Testis (tissue), 3 donors: ENCODE measurements around the gene KREMEN2. TPM values are rescaled to one million over a fixed set of nuclear protein-coding genes. Genes with fewer than 3 reads are reported as not detected.

Source experiments
- DNase-seq: peaks from one replicate; pipeline ENCODE4 v3.0.0-alpha.2; 2019
- H3K27ac ChIP-seq, 2 donors: fragments of 200-600 bp; sonication (generic); one replicate each; pipeline ENCODE4 v1.5.1; 2019
- H3K27me3 ChIP-seq: fragments of 200-600 bp; sonication (generic); one replicate; pipeline ENCODE4 v1.5.1; 2019
- H3K36me3 ChIP-seq: fragments of 200-600 bp; sonication (generic); one replicate; pipeline ENCODE4 v1.5.1; 2017; ENCODE audit warnings: low read depth; ENCODE audit errors: missing control alignments
- H3K4me1 ChIP-seq: fragments of 200-600 bp; sonication (generic); one replicate; pipeline ENCODE4 v1.5.1; 2019
- H3K4me3 ChIP-seq, 2 donors: fragments of 200-600 bp; sonication (generic); one replicate each; pipeline ENCODE4 v1.5.1; 2017 to 2019
- H3K9me3 ChIP-seq: fragments of 200-600 bp; sonication (generic); one replicate; pipeline ENCODE4 v1.5.1; 2017
- POLR2A ChIP-seq: fragments of 450-650 bp; IDR thresholded peaks from one replicate; pipeline ENCODE4 v1.6.1; 2017; ENCODE audit warnings: antibody characterized with exemption, mild to moderate bottlenecking, moderate library complexity
- WGBS, 2 donors: methylation state at CpG; one replicate each; pipeline ENCODE4 v1.1.5; 2018; 5-methylcytosine and 5-hydroxymethylcytosine counted together
- intact Hi-C: fragments of 100-400 bp; cut with DNase I; formaldehyde crosslinking; loops from one replicate; pipeline ENCODE4 v1.15.1; 2023; ENCODE audit warnings: low total_unique reads
- polyA plus RNA-seq: library from polyadenylated mRNA; stranded (reverse); fragments of 350-450 nt; fragmentation: Illumina TruSeq; extraction: RNeasy Lipid Tissue Mini Kit (QIAGEN cat#74804); gene quantifications from one replicate; pipeline ENCODE4 v1.2.3, GENCODE V29; 2014; ENCODE audit warnings: low read depth, low replicate concordance; ENCODE audit not compliant: insufficient read depth
- total RNA-seq, 2 donors: library from RNA; depleted of rRNA; stranded (reverse); fragments of >200 nt; gene quantifications; one replicate each; pipeline ENCODE4 v1.2.3, GENCODE V29; 2016
- TF ChIP-seq, protein P1 (sequence below), 3 experiments: fragments of 450-650 bp in 2 of 3; fragments of 200-600 bp in 1 of 3; sonication (generic) in 1 of 3; IDR thresholded peaks; one replicate each; pipeline ENCODE4 v1.5.1; 2016 to 2019; ENCODE audit warnings: antibody characterized with exemption in 3 of 3, mild to moderate bottlenecking in 2 of 3, moderate library complexity in 1 of 3

The KREMEN2 gene
- total and polyA plus RNA-seq, 3 donors from 2014 or later = 0.86 to 1.7 (median 1.7) TPM

GRCh38 chr16:2969545-2970521 lies 5.8 kb downstream of the KREMEN2 start:
- no peak overlapping the region for H3K27ac ChIP-seq
- H3K4me3 ChIP-seq = peak overlapping the region; percentile 56 to 58
- intact Hi-C loops = no loop called here
- DNase-seq = no peak
- peaks cover 9% of the 10 kb centered on the region for H3K4me1 ChIP-seq
- 10 to 14% methylated on average over 22 to 59 of the region's 83 CpGs for WGBS, 2 donors
- H3K36me3 ChIP-seq = no peaks in the 10 kb centered on the region
- H3K27me3 ChIP-seq = no peaks in the 10 kb centered on the region
- TF ChIP-seq, protein P1, sequence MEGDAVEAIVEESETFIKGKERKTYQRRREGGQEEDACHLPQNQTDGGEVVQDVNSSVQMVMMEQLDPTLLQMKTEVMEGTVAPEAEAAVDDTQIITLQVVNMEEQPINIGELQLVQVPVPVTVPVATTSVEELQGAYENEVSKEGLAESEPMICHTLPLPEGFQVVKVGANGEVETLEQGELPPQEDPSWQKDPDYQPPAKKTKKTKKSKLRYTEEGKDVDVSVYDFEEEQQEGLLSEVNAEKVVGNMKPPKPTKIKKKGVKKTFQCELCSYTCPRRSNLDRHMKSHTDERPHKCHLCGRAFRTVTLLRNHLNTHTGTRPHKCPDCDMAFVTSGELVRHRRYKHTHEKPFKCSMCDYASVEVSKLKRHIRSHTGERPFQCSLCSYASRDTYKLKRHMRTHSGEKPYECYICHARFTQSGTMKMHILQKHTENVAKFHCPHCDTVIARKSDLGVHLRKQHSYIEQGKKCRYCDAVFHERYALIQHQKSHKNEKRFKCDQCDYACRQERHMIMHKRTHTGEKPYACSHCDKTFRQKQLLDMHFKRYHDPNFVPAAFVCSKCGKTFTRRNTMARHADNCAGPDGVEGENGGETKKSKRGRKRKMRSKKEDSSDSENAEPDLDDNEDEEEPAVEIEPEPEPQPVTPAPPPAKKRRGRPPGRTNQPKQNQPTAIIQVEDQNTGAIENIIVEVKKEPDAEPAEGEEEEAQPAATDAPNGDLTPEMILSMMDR (IDR thresholded peaks at IDR 0.05) = no peak
- TF ChIP-seq POLR2A = no peak
- no peaks in the 10 kb centered on the region for H3K9me3 ChIP-seq

GRCh38 chr16:2970563-2970962 lies 6.5 kb downstream of the KREMEN2 start:
- Histone ChIP-seq H3K4me3 (peak overlapping the region in 1 of 2 donors; percentile 56), H3K36me3 (no peaks in the 10 kb centered on the region), H3K27ac (no peak overlapping the region)

GRCh38 chr16:2971134-2971984 lies 7.3 kb downstream of the KREMEN2 start:
- Histone ChIP-seq H3K27ac (no peak overlapping the region), H3K36me3 (no peaks in the 10 kb centered on the region), H3K4me1 (peaks cover 9% of the 10 kb centered on the region), H3K9me3 (no peaks in the 10 kb centered on the region), H3K4me3 (no peak overlapping the region), H3K27me3 (no peaks in the 10 kb centered on the region)
- 95 to 97% methylated on average over 18 to 25 of the region's 35 CpGs for WGBS, 2 donors
- DNase-seq = no peak
- intact Hi-C loops = no loop called here
- TF ChIP-seq, protein P1 (IDR thresholded peaks at IDR 0.05) = no peak
- TF ChIP-seq POLR2A = no peak

More at GRCh38 chr16:2970563-2970962, 6.5 kb downstream of the KREMEN2 start:
- Histone ChIP-seq H3K27me3 (no peaks in the 10 kb centered on the region), H3K4me1 (peaks cover 9% of the 10 kb centered on the region), H3K9me3 (no peaks in the 10 kb centered on the region)
- TF ChIP-seq POLR2A = no peak
- TF ChIP-seq, protein P1 (IDR thresholded peaks at IDR 0.05) = no peak
- WGBS, 2 donors = 87 to 92% methylated on average over 6 of the region's 6 CpGs
- intact Hi-C loops = no loop called here
- no peak for DNase-seq

DNA sequence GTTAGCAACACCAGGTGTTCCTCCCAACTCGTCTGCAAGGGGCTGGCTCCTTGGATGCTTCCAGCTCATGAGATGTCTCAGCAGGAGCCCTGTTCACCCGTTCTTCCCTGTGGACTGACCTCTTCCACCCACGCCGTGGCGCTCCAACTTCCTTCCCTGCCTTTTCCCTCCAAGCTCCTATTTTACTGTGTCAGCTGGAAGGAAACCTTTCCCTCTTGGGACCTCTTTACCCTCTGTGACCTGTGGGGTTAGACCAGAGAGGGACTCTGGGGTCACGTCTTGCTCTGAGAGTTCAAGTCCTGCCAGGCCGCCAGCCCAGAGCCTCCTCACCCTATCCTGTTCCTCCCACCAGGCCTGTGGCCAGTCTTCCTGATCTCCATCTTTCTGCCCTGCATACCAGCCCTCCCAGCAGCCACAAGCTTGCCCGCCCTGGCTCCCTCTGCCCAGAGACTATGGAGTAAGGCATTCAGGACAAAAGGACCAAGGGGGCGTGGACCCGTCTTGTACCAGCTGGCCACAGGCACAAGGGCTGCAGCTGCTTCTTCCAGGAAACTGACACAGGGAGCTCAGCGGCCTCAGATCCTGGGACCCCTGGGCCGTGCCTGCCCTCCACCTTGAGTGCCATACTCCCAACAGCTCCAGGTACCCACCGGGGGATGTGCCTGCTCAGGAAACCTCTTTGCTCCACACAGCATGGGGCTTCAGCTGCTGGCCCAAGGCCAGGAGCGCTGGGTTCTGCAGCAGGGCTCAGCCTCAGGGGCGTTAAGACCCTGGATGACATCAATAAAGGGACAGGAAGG lies 8.1 kb downstream of the KREMEN2 start:
- 77 to 83% methylated on average over 11 to 15 of the region's 15 CpGs for WGBS, 2 donors
- intact Hi-C loops = no loop called here
- Histone ChIP-seq H3K27me3 (no peaks in the 10 kb centered on the region), H3K9me3 (no peaks in the 10 kb centered on the region), H3K4me1 (peaks cover 9% of the 10 kb centered on the region), H3K36me3 (no peaks in the 10 kb centered on the region), H3K4me3 (no peak overlapping the region), H3K27ac (no peak overlapping the region)
- DNase-seq = no peak
- TF ChIP-seq POLR2A = no peak
- TF ChIP-seq, protein P1 (IDR thresholded peaks at IDR 0.05) = no peak
